Astrocyte of the spinal cord (primary cell): ENCODE measurements around the gene CAMKK1.

Source experiments
- DNase-seq: peaks from one replicate; pipeline ENCODE4 v3.0.0; 2011; ENCODE audit warnings: low read depth, low spot score
- H3K4me3 ChIP-seq: 2 replicates; pipeline ENCODE4 v1.5.1; 2011; ENCODE audit warnings: low read depth, mild to moderate bottlenecking, low read length, moderate library complexity
- CTCF ChIP-seq: IDR thresholded peaks from 2 replicates; pipeline ENCODE4 v1.5.1; 2012; ENCODE audit warnings: low read depth, mild to moderate bottlenecking, low read length, inconsistent platforms
- in situ Hi-C: cut with HindIII; loops from 2 replicates; pipeline ENCODE4 v1.10.0; 2017; ENCODE audit warnings: low sequenced_read_pairs

Gene CAMKK1

GRCh38 chr17:3896968-3897235 is 4.0 kb upstream of the CAMKK1 start:
- TF ChIP-seq CTCF = no peak
- DNase-seq = no peak
- H3K4me3 ChIP-seq = no peak overlapping the region
- in situ Hi-C loops = no loop called here

- in situ Hi-C loops = no loop called here
- H3K4me3 ChIP-seq = no peak overlapping the region
- no peak for DNase-seq
- no peak for TF ChIP-seq CTCF
Observed at GRCh38 chr17:3896108-3896967, 3.5 kb upstream of the CAMKK1 start.

- TF ChIP-seq CTCF = no peak
- no peak overlapping the region for H3K4me3 ChIP-seq
- no peak for DNase-seq
- in situ Hi-C loops = no loop called here
Observed at GRCh38 chr17:3895354-3895753, 2.5 kb upstream of the CAMKK1 start.

GRCh38 chr17:3894911-3895343 is 2.1 kb upstream of the CAMKK1 start:
- no peak for TF ChIP-seq CTCF
- H3K4me3 ChIP-seq = no peak overlapping the region
- in situ Hi-C loops = no loop called here
- DNase-seq = no peak

- in situ Hi-C loops = no loop called here
- no peak overlapping the region for H3K4me3 ChIP-seq
- TF ChIP-seq CTCF = no peak
- DNase-seq = no peak
Observed at GRCh38 chr17:3894188-3894587, 1.3 kb upstream of the CAMKK1 start.

GRCh38 chr17:3893720-3894116 is 865 bp upstream of the CAMKK1 start:
- no peak for DNase-seq
- no peak for TF ChIP-seq CTCF
- in situ Hi-C loops = no loop called here
- H3K4me3 ChIP-seq = no peak overlapping the region
